B cell (primary cell): ENCODE data around the gene CERK.

Source experiments
- EZH2 ChIP-seq: IDR thresholded peaks from 2 replicates; pipeline ENCODE4 v1.6.1; 2012; ENCODE audit warnings: borderline replicate concordance, low read depth, mild to moderate bottlenecking, moderate library complexity, low read length; ENCODE audit not compliant: insufficient read depth, poor library complexity, severe bottlenecking
- TF ChIP-seq, protein P1 (sequence below): fragments of 200-600 bp; IDR thresholded peaks from one replicate; pipeline ENCODE4 v1.8.0; 2022; ENCODE audit warnings: antibody characterized with exemption, mild to moderate bottlenecking

DNA sequence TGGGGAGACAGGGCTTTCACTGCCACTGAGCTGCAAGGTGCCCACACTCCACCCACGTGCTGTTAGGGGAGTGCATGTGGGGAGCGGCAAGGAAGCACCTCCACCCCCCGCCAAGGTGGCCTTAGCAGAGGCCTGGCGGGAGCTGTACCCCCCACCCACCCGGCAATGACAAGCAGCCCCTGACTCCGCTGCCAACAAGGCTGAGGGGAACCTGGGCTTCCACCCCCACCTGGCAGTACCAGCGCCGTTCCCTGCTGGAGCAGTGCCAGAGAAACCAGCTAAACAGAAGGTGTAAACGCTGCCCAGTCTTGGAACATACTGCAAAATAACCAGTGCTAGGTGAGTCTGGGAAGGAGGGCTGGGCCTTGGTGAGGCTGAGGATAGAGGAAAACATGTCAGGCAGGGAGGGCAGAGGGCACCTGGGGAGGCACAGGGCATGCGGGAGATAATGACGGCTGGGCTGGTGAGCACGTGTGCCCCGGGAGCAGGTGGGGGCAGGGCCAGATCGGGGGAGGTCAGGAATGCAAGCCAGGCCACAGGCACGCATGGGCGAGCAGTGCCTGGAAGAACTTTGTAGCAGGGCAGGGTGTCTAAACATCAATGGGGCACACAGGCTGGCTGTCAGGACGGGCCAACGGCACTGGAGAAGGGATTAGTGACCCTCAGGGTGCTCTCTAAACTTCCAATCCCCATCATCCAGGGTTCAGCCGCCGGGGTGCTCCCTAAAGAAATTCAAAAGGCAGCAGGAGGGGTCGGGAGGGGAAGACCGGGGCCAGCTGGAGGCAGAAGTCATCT is 6.6 kb downstream of the CERK start:
- no peak for TF ChIP-seq EZH2
- TF ChIP-seq, protein P1, sequence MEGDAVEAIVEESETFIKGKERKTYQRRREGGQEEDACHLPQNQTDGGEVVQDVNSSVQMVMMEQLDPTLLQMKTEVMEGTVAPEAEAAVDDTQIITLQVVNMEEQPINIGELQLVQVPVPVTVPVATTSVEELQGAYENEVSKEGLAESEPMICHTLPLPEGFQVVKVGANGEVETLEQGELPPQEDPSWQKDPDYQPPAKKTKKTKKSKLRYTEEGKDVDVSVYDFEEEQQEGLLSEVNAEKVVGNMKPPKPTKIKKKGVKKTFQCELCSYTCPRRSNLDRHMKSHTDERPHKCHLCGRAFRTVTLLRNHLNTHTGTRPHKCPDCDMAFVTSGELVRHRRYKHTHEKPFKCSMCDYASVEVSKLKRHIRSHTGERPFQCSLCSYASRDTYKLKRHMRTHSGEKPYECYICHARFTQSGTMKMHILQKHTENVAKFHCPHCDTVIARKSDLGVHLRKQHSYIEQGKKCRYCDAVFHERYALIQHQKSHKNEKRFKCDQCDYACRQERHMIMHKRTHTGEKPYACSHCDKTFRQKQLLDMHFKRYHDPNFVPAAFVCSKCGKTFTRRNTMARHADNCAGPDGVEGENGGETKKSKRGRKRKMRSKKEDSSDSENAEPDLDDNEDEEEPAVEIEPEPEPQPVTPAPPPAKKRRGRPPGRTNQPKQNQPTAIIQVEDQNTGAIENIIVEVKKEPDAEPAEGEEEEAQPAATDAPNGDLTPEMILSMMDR = no peak
